ENCODE results near the gene DNAJB7.

DNA sequence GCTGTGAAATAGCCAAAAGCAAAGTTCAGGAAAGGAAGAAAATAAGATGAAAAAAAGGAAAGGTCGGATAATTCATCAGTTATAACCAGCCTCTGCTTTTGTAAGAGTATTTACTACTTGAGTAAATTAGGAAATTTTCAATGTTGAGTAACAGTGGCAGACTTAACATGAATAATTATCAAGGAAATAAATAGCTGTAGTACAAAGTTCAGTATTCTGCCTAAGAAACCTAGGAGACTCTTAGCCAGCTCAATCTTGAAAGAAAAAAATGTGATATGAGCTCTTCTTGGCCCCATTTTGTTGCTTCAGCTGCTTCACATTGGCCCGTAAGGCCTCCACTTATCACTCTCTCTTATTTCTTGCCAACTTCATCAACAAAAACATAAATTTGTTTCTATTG lies 17.0 kb upstream of the DNAJB7 start:
- TF ChIP-seq, protein P1, sequence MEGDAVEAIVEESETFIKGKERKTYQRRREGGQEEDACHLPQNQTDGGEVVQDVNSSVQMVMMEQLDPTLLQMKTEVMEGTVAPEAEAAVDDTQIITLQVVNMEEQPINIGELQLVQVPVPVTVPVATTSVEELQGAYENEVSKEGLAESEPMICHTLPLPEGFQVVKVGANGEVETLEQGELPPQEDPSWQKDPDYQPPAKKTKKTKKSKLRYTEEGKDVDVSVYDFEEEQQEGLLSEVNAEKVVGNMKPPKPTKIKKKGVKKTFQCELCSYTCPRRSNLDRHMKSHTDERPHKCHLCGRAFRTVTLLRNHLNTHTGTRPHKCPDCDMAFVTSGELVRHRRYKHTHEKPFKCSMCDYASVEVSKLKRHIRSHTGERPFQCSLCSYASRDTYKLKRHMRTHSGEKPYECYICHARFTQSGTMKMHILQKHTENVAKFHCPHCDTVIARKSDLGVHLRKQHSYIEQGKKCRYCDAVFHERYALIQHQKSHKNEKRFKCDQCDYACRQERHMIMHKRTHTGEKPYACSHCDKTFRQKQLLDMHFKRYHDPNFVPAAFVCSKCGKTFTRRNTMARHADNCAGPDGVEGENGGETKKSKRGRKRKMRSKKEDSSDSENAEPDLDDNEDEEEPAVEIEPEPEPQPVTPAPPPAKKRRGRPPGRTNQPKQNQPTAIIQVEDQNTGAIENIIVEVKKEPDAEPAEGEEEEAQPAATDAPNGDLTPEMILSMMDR (IDR thresholded peaks at IDR 0.05) = no peak
- no peak for TF ChIP-seq POLR2A (IDR thresholded peaks at IDR 0.05)

Data from uterus (tissue), 2 donors.